WTC11 (cell line): ENCODE results near the gene ARHGAP28. TPM values are rescaled to one million over a fixed set of nuclear protein-coding genes. Genes with fewer than 3 reads are reported as not detected.
A peak's percentile ranks its signal among the peaks of the same experiment; 100 is the strongest.

ENCODE experiments used
- CREB1 ChIP-seq: sonication (generic); formaldehyde crosslinking; IDR thresholded peaks from 2 replicates; pipeline ENCODE4 v1.8.0; 2023; ENCODE audit warnings: mild to moderate bottlenecking, missing genetic modification reagents
- GRHL2 ChIP-seq: fragments of 250-450 bp; sonication (Bioruptor Pico); IDR thresholded peaks from 2 replicates; pipeline ENCODE4 v1.8.0; 2022; ENCODE audit warnings: mild to moderate bottlenecking, moderate library complexity; ENCODE audit not compliant: insufficient replicate concordance, severe bottlenecking
- HMGA2 ChIP-seq: fragments of 250-450 bp; sonication (Bioruptor Pico); IDR thresholded peaks from 2 replicates; pipeline ENCODE4 v1.4.0; 2021; ENCODE audit warnings: mild to moderate bottlenecking, moderate library complexity
- IRF1 ChIP-seq: sonication (generic); formaldehyde crosslinking; IDR thresholded peaks from 2 replicates; pipeline ENCODE4 v1.8.0; 2023; ENCODE audit warnings: missing genetic modification reagents
- MYBL2 ChIP-seq: sonication (generic); formaldehyde crosslinking; IDR thresholded peaks from 2 replicates; pipeline ENCODE4 v1.8.1; 2023; ENCODE audit warnings: mild to moderate bottlenecking, moderate library complexity, missing genetic modification reagents
- NFE2L1 ChIP-seq: sonication (generic); formaldehyde crosslinking; IDR thresholded peaks from 2 replicates; pipeline ENCODE4 v1.8.1; 2023; ENCODE audit warnings: missing genetic modification reagents
- NFYB ChIP-seq: sonication (generic); formaldehyde crosslinking; conservative IDR thresholded peaks from 2 replicates; pipeline ENCODE4 v1.8.0; 2022; ENCODE audit warnings: low read depth, missing genetic modification reagents
- NR3C1 ChIP-seq: sonication (generic); formaldehyde crosslinking; conservative IDR thresholded peaks from 2 replicates; pipeline ENCODE4 v1.8.1; 2023; ENCODE audit warnings: low read depth, mild to moderate bottlenecking, missing genetic modification reagents
- OVOL2 ChIP-seq: fragments of 250-450 bp; sonication (Bioruptor Pico); IDR thresholded peaks from 2 replicates; pipeline ENCODE4 v1.9.0; 2021; ENCODE audit warnings: mild to moderate bottlenecking, borderline replicate concordance
- SMAD3 ChIP-seq: sonication (generic); formaldehyde crosslinking; IDR thresholded peaks from 2 replicates; pipeline ENCODE4 v1.8.0; 2022; ENCODE audit warnings: missing genetic modification reagents, mild to moderate bottlenecking, borderline replicate concordance
- ZNF396 ChIP-seq: fragments of 250-450 bp; sonication (Bioruptor Pico); IDR thresholded peaks from 2 replicates; pipeline ENCODE4 v1.8.0; 2021; ENCODE audit warnings: mild to moderate bottlenecking, moderate library complexity, borderline replicate concordance
- ZNF423 ChIP-seq: fragments of 250-450 bp; sonication (Bioruptor Pico); IDR thresholded peaks from 2 replicates; pipeline ENCODE4 v2.1.2; 2022; ENCODE audit warnings: mild to moderate bottlenecking, moderate library complexity
- ZNF532 ChIP-seq: fragments of 250-450 bp; sonication (Bioruptor Pico); IDR thresholded peaks from 2 replicates; pipeline ENCODE4 v1.9.0; 2021; ENCODE audit warnings: mild to moderate bottlenecking, borderline replicate concordance
- total RNA-seq: library from RNA; stranded (reverse); gene quantifications from 3 replicates; pipeline ENCODE4 v1.2.3, GENCODE V29; 2021
- TF ChIP-seq, protein P1 (sequence below): sonication (generic); formaldehyde crosslinking; IDR thresholded peaks from 2 replicates; pipeline ENCODE4 v1.8.1; 2023; ENCODE audit warnings: mild to moderate bottlenecking, missing genetic modification reagents
- TF ChIP-seq, protein P2 (sequence below): sonication (generic); formaldehyde crosslinking; IDR thresholded peaks from 2 replicates; pipeline ENCODE4 v1.8.1; 2022; ENCODE audit warnings: mild to moderate bottlenecking, missing genetic modification reagents, moderate library complexity, borderline replicate concordance
- TF ChIP-seq, protein P3 (sequence below): sonication (generic); formaldehyde crosslinking; IDR thresholded peaks from 2 replicates; pipeline ENCODE4 v1.8.1; 2023; ENCODE audit warnings: mild to moderate bottlenecking, moderate library complexity, missing genetic modification reagents
- TF ChIP-seq, protein P4 (sequence below): fragments of 250-450 bp; sonication (Bioruptor Pico); conservative IDR thresholded peaks from 2 replicates; pipeline ENCODE4 v1.9.0; 2021; ENCODE audit warnings: mild to moderate bottlenecking
- TF ChIP-seq, protein P5 (sequence below): sonication (generic); formaldehyde crosslinking; IDR thresholded peaks from 2 replicates; pipeline ENCODE4 v1.8.1; 2023; ENCODE audit warnings: mild to moderate bottlenecking, missing genetic modification reagents, borderline replicate concordance
- TF ChIP-seq, protein P6 (sequence below): fragments of 250-450 bp; sonication (Bioruptor Pico); IDR thresholded peaks from 2 replicates; pipeline ENCODE4 v1.9.0; 2021; ENCODE audit warnings: mild to moderate bottlenecking

ARHGAP28 gene
- total RNA-seq, 1 experiment from 2014 or later, result 14.8 TPM

DNA sequence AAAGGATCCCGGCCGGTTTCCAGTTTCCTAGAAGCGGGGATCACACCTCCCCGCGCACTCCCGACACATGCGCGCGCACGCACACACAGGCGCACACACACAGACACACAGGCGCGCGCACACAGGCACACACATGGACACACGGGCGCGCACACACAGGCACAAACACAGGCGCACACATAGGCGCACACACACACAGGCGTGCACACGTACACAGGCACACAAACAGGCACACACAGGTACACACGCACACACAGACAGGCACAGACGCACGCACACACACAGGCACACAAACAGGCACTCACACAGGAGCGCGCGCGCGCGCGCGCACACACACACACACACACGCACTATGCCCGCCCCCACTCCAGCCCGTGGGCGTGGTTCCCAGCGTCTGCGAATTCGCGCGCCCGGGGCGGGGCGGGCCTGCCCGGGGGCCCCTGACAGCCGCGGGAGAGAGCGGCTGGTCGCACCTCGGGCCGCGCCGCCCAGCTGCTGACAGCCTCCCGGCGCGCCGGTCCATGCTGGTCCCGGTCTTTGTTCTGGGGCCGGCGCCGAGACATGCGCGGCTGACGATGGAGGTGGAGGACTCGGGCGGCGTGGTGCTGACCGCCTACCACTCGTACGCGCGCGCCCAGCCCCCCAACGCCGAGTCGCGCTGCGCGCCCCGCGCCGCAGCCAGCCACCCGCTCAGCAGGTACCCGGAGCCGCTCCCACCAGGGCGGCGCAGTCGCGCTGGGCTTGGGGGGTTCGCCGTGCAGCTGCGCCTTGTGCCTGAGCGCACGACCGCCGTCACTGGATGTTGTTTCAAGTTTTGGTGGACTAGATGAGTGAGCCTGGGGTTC is at the start of gene ARHGAP28 (continued):
- TF ChIP-seq CREB1 (CRISPR knock-in tag) (no peak), ZNF532 (CRISPR knock-in tag) (no peak), SMAD3 (CRISPR knock-in tag) (peak; percentile 44; the same call in 1 of the 2 replicates), NR3C1 (no peak), NFE2L1 (no peak), ZNF396 (CRISPR knock-in tag) (no peak), IRF1 (CRISPR knock-in tag) (no peak), GRHL2 (CRISPR knock-in tag) (no peak), MYBL2 (CRISPR knock-in tag) (no peak), HMGA2 (no peak), ZNF423 (CRISPR knock-in tag) (peak; percentile 93), NFYB (CRISPR knock-in tag) (no peak), OVOL2 (CRISPR knock-in tag) (no peak)
- TF ChIP-seq, protein P1, sequence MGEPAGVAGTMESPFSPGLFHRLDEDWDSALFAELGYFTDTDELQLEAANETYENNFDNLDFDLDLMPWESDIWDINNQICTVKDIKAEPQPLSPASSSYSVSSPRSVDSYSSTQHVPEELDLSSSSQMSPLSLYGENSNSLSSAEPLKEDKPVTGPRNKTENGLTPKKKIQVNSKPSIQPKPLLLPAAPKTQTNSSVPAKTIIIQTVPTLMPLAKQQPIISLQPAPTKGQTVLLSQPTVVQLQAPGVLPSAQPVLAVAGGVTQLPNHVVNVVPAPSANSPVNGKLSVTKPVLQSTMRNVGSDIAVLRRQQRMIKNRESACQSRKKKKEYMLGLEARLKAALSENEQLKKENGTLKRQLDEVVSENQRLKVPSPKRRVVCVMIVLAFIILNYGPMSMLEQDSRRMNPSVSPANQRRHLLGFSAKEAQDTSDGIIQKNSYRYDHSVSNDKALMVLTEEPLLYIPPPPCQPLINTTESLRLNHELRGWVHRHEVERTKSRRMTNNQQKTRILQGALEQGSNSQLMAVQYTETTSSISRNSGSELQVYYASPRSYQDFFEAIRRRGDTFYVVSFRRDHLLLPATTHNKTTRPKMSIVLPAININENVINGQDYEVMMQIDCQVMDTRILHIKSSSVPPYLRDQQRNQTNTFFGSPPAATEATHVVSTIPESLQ, result no peak
- TF ChIP-seq, protein P2, sequence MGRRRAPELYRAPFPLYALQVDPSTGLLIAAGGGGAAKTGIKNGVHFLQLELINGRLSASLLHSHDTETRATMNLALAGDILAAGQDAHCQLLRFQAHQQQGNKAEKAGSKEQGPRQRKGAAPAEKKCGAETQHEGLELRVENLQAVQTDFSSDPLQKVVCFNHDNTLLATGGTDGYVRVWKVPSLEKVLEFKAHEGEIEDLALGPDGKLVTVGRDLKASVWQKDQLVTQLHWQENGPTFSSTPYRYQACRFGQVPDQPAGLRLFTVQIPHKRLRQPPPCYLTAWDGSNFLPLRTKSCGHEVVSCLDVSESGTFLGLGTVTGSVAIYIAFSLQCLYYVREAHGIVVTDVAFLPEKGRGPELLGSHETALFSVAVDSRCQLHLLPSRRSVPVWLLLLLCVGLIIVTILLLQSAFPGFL (CRISPR knock-in tag), result no peak
- TF ChIP-seq, protein P3, sequence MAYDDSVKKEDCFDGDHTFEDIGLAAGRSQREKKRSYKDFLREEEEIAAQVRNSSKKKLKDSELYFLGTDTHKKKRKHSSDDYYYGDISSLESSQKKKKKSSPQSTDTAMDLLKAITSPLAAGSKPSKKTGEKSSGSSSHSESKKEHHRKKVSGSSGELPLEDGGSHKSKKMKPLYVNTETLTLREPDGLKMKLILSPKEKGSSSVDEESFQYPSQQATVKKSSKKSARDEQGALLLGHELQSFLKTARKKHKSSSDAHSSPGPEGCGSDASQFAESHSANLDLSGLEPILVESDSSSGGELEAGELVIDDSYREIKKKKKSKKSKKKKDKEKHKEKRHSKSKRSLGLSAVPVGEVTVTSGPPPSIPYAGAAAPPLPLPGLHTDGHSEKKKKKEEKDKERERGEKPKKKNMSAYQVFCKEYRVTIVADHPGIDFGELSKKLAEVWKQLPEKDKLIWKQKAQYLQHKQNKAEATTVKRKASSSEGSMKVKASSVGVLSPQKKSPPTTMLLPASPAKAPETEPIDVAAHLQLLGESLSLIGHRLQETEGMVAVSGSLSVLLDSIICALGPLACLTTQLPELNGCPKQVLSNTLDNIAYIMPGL (CRISPR knock-in tag), result peak; percentile 76
- TF ChIP-seq, protein P4, sequence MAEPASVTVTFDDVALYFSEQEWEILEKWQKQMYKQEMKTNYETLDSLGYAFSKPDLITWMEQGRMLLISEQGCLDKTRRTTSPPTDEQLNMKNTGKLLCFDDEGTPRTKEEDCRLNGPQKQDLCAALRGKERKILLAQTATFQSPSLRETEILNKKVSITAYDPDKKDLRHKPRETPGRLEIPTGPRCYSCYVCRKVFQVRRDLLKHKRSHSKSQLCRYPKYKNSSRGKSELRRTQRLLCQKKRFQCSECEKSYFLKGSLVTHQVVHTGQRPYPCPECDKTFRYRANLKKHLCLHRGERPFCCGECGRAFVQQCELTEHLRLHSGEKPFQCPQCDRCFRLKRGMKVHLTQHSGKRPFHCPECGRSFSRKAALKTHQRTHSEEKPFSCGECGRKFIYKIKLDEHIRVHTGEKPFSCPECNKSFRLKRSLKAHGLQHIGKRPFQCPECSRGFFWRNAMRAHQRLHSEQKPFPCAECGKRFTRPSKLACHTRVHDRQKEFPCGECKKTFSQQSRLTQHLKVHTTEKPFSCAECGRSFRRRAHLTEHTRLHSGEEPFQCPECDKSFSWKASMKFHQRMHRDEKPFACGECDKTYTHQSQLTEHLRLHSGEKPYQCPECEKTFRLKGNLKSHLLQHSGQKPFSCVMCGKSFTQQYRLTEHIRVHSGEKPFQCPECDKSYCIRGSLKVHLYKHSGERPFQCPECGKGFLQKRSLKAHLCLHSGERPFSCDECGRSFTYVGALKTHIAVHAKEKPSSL (CRISPR knock-in tag), result no peak
- TF ChIP-seq, protein P5, sequence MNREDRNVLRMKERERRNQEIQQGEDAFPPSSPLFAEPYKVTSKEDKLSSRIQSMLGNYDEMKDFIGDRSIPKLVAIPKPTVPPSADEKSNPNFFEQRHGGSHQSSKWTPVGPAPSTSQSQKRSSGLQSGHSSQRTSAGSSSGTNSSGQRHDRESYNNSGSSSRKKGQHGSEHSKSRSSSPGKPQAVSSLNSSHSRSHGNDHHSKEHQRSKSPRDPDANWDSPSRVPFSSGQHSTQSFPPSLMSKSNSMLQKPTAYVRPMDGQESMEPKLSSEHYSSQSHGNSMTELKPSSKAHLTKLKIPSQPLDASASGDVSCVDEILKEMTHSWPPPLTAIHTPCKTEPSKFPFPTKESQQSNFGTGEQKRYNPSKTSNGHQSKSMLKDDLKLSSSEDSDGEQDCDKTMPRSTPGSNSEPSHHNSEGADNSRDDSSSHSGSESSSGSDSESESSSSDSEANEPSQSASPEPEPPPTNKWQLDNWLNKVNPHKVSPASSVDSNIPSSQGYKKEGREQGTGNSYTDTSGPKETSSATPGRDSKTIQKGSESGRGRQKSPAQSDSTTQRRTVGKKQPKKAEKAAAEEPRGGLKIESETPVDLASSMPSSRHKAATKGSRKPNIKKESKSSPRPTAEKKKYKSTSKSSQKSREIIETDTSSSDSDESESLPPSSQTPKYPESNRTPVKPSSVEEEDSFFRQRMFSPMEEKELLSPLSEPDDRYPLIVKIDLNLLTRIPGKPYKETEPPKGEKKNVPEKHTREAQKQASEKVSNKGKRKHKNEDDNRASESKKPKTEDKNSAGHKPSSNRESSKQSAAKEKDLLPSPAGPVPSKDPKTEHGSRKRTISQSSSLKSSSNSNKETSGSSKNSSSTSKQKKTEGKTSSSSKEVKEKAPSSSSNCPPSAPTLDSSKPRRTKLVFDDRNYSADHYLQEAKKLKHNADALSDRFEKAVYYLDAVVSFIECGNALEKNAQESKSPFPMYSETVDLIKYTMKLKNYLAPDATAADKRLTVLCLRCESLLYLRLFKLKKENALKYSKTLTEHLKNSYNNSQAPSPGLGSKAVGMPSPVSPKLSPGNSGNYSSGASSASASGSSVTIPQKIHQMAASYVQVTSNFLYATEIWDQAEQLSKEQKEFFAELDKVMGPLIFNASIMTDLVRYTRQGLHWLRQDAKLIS (CRISPR knock-in tag), result no peak
- TF ChIP-seq, protein P6, sequence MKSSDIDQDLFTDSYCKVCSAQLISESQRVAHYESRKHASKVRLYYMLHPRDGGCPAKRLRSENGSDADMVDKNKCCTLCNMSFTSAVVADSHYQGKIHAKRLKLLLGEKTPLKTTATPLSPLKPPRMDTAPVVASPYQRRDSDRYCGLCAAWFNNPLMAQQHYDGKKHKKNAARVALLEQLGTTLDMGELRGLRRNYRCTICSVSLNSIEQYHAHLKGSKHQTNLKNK (CRISPR knock-in tag), result no peak
